Thyroid gland (tissue), 4 donors: ENCODE measurements around the gene SLC7A6OS.

Experiments used
- CTCF ChIP-seq, 6 experiments: fragments of 200-600 bp in 3 of 6; fragments of 450-650 bp in 3 of 6; sonication (generic) in 3 of 6; IDR thresholded peaks; one replicate each; pipeline ENCODE4 v1.5.1; 2016 to 2019; ENCODE audit warnings: antibody characterized with exemption in 6 of 6, mild to moderate bottlenecking in 2 of 6, inconsistent platforms in 1 of 6, moderate library complexity in 1 of 6
- POLR2A ChIP-seq, 2 donors: fragments of 450-650 bp; IDR thresholded peaks; one replicate each; pipeline ENCODE4 v1.6.1; 2017; ENCODE audit warnings: antibody characterized with exemption in 2 of 2, mild to moderate bottlenecking in 2 of 2, moderate library complexity in 1 of 2

- TF ChIP-seq CTCF (IDR thresholded peaks at IDR 0.05) (no peak), POLR2A (IDR thresholded peaks at IDR 0.05) (no peak)
These were observed 47.2 kb upstream of the SLC7A6OS start for GRCh38 chr16:68357923-68358322.
